ENCODE measurements around the gene C14orf93.

The C14orf93 gene

GRCh38 chr14:23047751-23048693, 38.1 kb upstream of the C14orf93 start:
- intact Hi-C loops (cut with DNase I): no loop called here

GRCh38 chr14:23047034-23047634, 37.2 kb upstream of the C14orf93 start:
- DNase-seq: no peak
- intact Hi-C loops (cut with DNase I): no loop called here

More at GRCh38 chr14:23047751-23048693, 38.1 kb upstream of the C14orf93 start:
- no peak for DNase-seq

GRCh38 chr14:23045419-23046357, 35.7 kb upstream of the C14orf93 start:
- intact Hi-C loops (cut with DNase I): no loop called here
- no peak for DNase-seq

- DNase-seq: no peak
- intact Hi-C loops (cut with DNase I): no loop called here
These were observed 34.9 kb upstream of the C14orf93 start for GRCh38 chr14:23044840-23045239.

- intact Hi-C loops (cut with DNase I): no loop called here
- DNase-seq: no peak
These were observed 33.8 kb upstream of the C14orf93 start for GRCh38 chr14:23043754-23044153.

DNA sequence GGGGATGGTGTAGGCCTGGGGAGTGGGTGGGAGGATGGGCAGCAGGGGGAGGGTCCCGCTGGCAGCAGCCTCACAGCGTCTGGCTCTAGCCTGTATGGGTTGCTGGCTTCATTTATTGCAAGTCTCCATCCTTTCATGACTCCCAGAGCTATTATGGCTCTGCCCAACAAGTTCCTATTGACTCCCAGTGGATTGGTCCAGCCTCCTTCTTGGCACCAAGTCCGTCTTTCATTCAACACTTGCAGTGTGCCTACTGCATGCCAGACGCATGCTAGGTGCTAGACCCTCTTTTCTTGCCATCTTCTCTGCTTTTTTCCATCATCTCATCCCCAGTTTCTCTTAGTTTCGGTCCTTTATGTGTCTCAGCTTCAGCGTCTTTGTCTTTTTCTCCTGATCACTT, 33.2 kb upstream of the C14orf93 start:
- no peak for DNase-seq
- intact Hi-C loops (cut with DNase I): no loop called here

- intact Hi-C loops (cut with DNase I): no loop called here
- DNase-seq: no peak
These were observed 32.4 kb upstream of the C14orf93 start, which contains the start of gene PSMB11 for GRCh38 chr14:23042162-23042965. Gene PSMB11 (plus strand): TSS chr14:23042212. CDS start chr14:23042226, 14 bp downstream.

GRCh38 chr14:23041729-23042128, 31.8 kb upstream of the C14orf93 start:
- intact Hi-C loops (cut with DNase I): no loop called here
- DNase-seq: no peak

DNA sequence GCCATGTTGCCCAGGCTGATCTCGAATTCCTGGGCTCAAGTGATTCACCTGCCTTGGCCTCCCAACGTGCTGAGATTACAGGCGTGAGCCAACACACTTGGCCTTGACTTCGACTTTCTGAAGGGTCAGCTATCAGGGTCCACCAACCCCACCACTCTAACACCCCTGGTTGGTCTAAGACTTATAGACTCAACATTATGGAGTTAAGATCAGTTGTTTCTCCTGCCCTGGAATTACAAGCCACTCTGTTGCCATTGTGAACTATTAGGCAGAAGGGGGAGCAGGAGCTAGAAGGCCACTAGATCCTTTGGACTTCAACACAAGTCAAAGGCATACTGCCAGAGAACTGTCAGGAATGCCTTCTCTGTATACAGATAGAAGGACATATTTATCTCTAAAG, 30.2 kb upstream of the C14orf93 start:
- intact Hi-C loops (cut with DNase I): no loop called here
- DNase-seq: no peak

GRCh38 chr14:23035303-23036144, 25.6 kb upstream of the C14orf93 start:
- intact Hi-C loops (cut with DNase I): no loop called here
- no peak for DNase-seq

GRCh38 chr14:23034498-23035302, 24.8 kb upstream of the C14orf93 start, which contains the start of gene PSMB5:
Gene PSMB5 (minus strand): TSS chr14:23034900. CDS start chr14:23034881, 19 bp downstream.
- intact Hi-C loops (cut with DNase I): no loop called here
- DNase-seq: peak; percentile 81 to 97 (median 91)

DNA sequence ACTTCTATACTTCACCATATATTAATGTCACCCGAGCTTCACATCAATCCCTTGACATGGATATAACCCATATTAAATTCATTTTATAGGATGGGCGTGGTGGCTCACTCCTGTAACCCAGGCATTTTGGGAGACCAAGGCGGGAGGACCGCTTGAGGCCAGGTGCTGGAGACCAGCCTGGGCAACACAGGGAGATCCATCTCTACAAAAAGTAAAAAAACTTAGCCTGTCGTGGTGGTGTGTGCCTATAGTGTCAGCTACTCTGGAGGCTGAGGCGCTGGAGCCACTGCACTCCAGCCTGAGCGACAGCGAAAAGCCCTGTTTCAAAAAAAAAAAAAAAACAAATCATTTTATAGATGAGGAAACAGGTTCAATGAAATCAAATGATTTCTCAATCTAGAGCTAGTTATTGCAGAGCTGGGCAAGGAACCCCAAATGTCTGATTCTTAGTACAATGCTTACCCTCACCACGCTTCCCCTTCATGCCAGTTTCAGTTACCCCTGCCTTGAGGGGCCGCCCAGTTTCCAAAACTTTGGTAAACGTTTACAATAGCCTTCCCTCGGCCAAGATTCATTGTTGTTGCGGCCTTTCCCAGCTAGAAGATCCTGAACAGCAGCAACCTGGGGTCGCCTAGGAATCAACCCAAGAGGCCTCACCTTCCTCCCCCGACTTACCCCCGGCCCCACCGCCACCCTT, 24.0 kb upstream of the C14orf93 start:
- DNase-seq: no peak
- intact Hi-C loops (cut with DNase I): no loop called here

DNA sequence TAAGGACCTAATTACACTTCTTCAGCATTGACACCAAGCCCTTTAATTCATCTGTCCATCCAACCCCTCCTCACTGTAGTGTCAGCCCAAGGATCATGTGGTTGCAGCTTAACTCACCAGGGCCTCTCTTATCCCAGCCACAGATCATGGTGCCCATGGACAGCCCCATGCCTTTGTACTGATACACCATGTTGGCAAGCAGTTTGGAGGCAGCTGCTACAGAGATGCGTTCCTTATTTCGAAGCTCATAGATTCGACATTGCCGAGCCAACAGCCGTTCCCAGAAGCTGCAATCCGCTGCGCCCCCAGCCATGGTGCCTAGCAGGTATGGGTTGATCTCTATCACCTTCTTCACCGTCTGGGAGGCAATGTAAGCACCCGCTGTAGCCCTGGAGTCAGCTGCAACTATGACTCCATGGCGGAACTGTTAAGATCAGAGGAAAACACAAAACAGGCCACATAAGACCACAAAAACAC, 23.3 kb upstream of the C14orf93 start:
- no peak for DNase-seq
- intact Hi-C loops (cut with DNase I): no loop called here

- intact Hi-C loops (cut with DNase I): no loop called here
- no peak for DNase-seq
These were observed 21.0 kb upstream of the C14orf93 start for GRCh38 chr14:23030936-23031335.

DNA sequence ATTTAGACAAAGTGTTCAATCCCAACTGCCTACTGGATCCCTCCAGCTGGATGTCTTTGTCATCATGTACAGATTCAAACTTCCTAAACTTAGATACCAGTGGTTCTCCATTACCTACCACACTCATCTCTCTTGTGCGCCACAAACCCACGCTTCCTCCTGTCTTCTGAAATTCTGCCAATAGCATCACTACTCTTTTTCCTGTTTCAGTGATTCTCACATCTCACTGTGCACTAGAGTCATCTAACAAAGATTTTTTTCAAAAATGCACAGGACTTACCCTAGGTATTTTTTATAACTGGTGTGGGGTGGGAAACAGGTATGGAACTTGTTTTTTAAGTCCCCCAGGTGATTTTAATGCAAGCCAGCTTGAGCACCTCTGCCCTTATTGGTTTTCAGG, 18.9 kb upstream of the C14orf93 start:
- intact Hi-C loops (cut with DNase I): no loop called here

More for the DNA sequence above, 18.9 kb upstream of the C14orf93 start:
- no peak for DNase-seq
